PC-9 (cell line): ENCODE measurements around the gene MCM9. TPM values are rescaled to one million over a fixed set of nuclear protein-coding genes. Genes with fewer than 3 reads are reported as not detected.

Experiments used
- BruUV-seq: library from RNA; stranded (reverse); fragments of 400-500 nt; replicated peaks from 2 replicates; lab custom pipeline; 2021; lab: Mats Ljungman, UMichigan
- CTCF ChIA-PET: fragments of 300-600 bp; sonication (Branson Sonifier 250); formaldehyde crosslinking; loops from one replicate; lab custom pipeline; 2022; ENCODE audit warnings: antibody characterized with exemption; lab: Charles Lee
- POLR2A ChIA-PET: fragments of 300-600 bp; sonication (Branson Sonifier 250); formaldehyde crosslinking; loops from one replicate; lab custom pipeline; 2022; ENCODE audit warnings: antibody characterized with exemption; ENCODE audit not compliant: unreplicated experiment; lab: Charles Lee
- DNase-seq, 2 experiments: peaks; one replicate each; pipeline versions ENCODE4 v3.0.0 to v3.0.0-alpha.2; 2015 to 2022; ENCODE audit warnings: mixed read lengths in 1 of 2
- H2AFZ ChIP-seq: fragments of 200-600 bp; sonication (generic); 2 replicates; pipeline ENCODE4 v1.8.1; 2017; ENCODE audit warnings: antibody characterized with exemption
- H3F3A ChIP-seq: fragments of 200-600 bp; sonication (generic); 2 replicates; pipeline ENCODE4 v1.8.1; 2017; ENCODE audit warnings: antibody characterized with exemption, mild to moderate bottlenecking, low read depth; ENCODE audit not compliant: insufficient read depth
- H3K27ac ChIP-seq: fragments of 200-600 bp; sonication (generic); 2 replicates; pipeline ENCODE4 v1.6.1; 2016; ENCODE audit warnings: mixed run types
- H3K27me3 ChIP-seq: fragments of 200-600 bp; sonication (generic); 2 replicates; pipeline ENCODE4 v1.6.1; 2016; ENCODE audit warnings: low read depth, mixed run types; ENCODE audit not compliant: insufficient read depth
- H3K36me3 ChIP-seq: fragments of 200-600 bp; sonication (generic); 2 replicates; pipeline ENCODE4 v1.6.1; 2016; ENCODE audit warnings: low read depth, mixed run types
- H3K4me1 ChIP-seq: fragments of 200-600 bp; sonication (generic); replicated peaks from 2 replicates; pipeline ENCODE4 v1.6.1; 2016; ENCODE audit warnings: mixed run types; ENCODE audit not compliant: insufficient read depth
- H3K4me2 ChIP-seq: fragments of 200-600 bp; sonication (generic); 2 replicates; pipeline ENCODE4 v1.6.1; 2017; ENCODE audit warnings: mixed run types
- H3K4me3 ChIP-seq: fragments of 200-600 bp; sonication (generic); 2 replicates; pipeline ENCODE4 v1.6.1; 2016; ENCODE audit warnings: mixed run types
- H3K79me2 ChIP-seq: fragments of 200-600 bp; sonication (generic); 2 replicates; pipeline ENCODE4 v1.6.1; 2017; ENCODE audit warnings: low read depth, mixed run types
- H3K9me2 ChIP-seq: fragments of 200-600 bp; sonication (generic); 2 replicates; pipeline ENCODE4 v1.8.1; 2017; ENCODE audit warnings: mild to moderate bottlenecking; ENCODE audit not compliant: insufficient read depth
- H3K9me3 ChIP-seq: fragments of 200-600 bp; sonication (generic); 2 replicates; pipeline ENCODE4 v1.8.1; 2016; ENCODE audit warnings: low read depth; ENCODE audit not compliant: insufficient read depth
- H4K20me1 ChIP-seq: fragments of 200-600 bp; sonication (generic); 2 replicates; pipeline ENCODE4 v1.8.1; 2017; ENCODE audit not compliant: insufficient read depth
- CTCF ChIP-seq: fragments of 200-600 bp; sonication (generic); conservative IDR thresholded peaks from 2 replicates; pipeline ENCODE4 v1.6.1; 2017; ENCODE audit warnings: mixed run types, antibody characterized with exemption, mild to moderate bottlenecking, moderate library complexity
- EZH2 ChIP-seq: fragments of 200-600 bp; sonication (generic); IDR thresholded peaks from 2 replicates; pipeline ENCODE4 v1.8.0; 2017; ENCODE audit warnings: antibody characterized with exemption, low read depth
- intact Hi-C: fragments of 100-400 bp; cut with micrococcal nuclease; formaldehyde crosslinking; loops from one replicate; pipeline ENCODE4 v1.10.0; 2022; ENCODE audit not compliant: unreplicated experiment
- total RNA-seq: library from RNA; stranded (reverse); gene quantifications from 2 replicates; pipeline ENCODE4 v1.2.3, GENCODE V29; 2021

Gene MCM9
- total RNA-seq, 1 experiment from 2014 or later: 18.1 TPM

GRCh38 chr6:118963003-118963402, 28.0 kb upstream of the MCM9 start:
- Histone ChIP-seq H3K27me3 (no peaks in the 10 kb centered on the region), H3K27ac (no peak overlapping the region), H3K79me2 (no peaks in the 10 kb centered on the region), H3K9me2 (no peaks in the 10 kb centered on the region), H3K9me3 (no peaks in the 10 kb centered on the region), H3K4me1 (peaks cover 15% of the 10 kb centered on the region), H3K36me3 (no peaks in the 10 kb centered on the region), H3K4me2 (no peak overlapping the region), H2AFZ (no peak overlapping the region), H3K4me3 (no peak overlapping the region), H4K20me1 (no peaks in the 10 kb centered on the region), H3F3A (no peaks in the 10 kb centered on the region)
- DNase-seq: no peak
- no TSS peak for BruUV-seq
- ChIA-PET POLR2A (no interaction called here), CTCF (interaction anchor here (1.3 kb wide), 1 partner anchor 147 kb away, joined by 7 read pairs; no protein-coding TSS in a partner anchor)
- TF ChIP-seq CTCF (peak; percentile 73), EZH2 (no peak)
- intact Hi-C loops: loop anchor here (1.0 kb wide), 1 partner anchor 147 kb away; no protein-coding TSS in a partner anchor

- H3K9me2 ChIP-seq: no peaks in the 10 kb centered on the region
- no peak overlapping the region for H3K27ac ChIP-seq
- no TSS peak for BruUV-seq
- DNase-seq: no peak
- no peaks in the 10 kb centered on the region for H3K27me3 ChIP-seq
- peaks cover 15% of the 10 kb centered on the region for H3K4me1 ChIP-seq
- H3F3A ChIP-seq: no peaks in the 10 kb centered on the region
- no peak overlapping the region for H2AFZ ChIP-seq
- CTCF ChIA-PET: interaction anchor here (0.6 kb wide), 1 partner anchor 145 kb away, joined by 4 read pairs; no protein-coding TSS in a partner anchor
- H3K36me3 ChIP-seq: no peaks in the 10 kb centered on the region
- H3K79me2 ChIP-seq: no peaks in the 10 kb centered on the region
- POLR2A ChIA-PET: no interaction called here
- TF ChIP-seq CTCF: no peak
- no peak for TF ChIP-seq EZH2
- H3K4me2 ChIP-seq: no peak overlapping the region
- intact Hi-C loops: no loop called here
- H3K9me3 ChIP-seq: no peaks in the 10 kb centered on the region
- no peak overlapping the region for H3K4me3 ChIP-seq
- no peaks in the 10 kb centered on the region for H4K20me1 ChIP-seq
Observed at GRCh38 chr6:118959903-118960302, 24.9 kb upstream of the MCM9 start.

- Histone ChIP-seq H3K4me1 (no peaks in the 10 kb centered on the region), H2AFZ (no peak overlapping the region), H3F3A (no peaks in the 10 kb centered on the region), H3K27me3 (no peaks in the 10 kb centered on the region), H3K27ac (no peak overlapping the region), H3K9me2 (no peaks in the 10 kb centered on the region), H3K36me3 (no peaks in the 10 kb centered on the region), H3K4me2 (no peak overlapping the region), H3K79me2 (no peaks in the 10 kb centered on the region), H3K4me3 (no peak overlapping the region), H4K20me1 (no peaks in the 10 kb centered on the region), H3K9me3 (0 out of 2 replicates have a peak, but pooled peaks cover 9% of the 10 kb centered on the region)
- ChIA-PET POLR2A (no interaction called here), CTCF (no interaction called here)
- TF ChIP-seq EZH2: no peak
- TF ChIP-seq CTCF: no peak
- intact Hi-C loops: no loop called here
- DNase-seq: no peak
- no TSS peak for BruUV-seq
Observed at GRCh38 chr6:118953391-118953790, 18.4 kb upstream of the MCM9 start.
